GM21381 (cell line): ENCODE results near the gene FOSL2.

Source experiments
- ATAC-seq: cut with Tn5 transposase; IDR thresholded peaks from one replicate; pipeline ENCODE4 v1.9.1; 2021; ENCODE audit warnings: mild to moderate bottlenecking, moderate library complexity; ENCODE audit not compliant: unreplicated experiment

FOSL2 gene

DNA sequence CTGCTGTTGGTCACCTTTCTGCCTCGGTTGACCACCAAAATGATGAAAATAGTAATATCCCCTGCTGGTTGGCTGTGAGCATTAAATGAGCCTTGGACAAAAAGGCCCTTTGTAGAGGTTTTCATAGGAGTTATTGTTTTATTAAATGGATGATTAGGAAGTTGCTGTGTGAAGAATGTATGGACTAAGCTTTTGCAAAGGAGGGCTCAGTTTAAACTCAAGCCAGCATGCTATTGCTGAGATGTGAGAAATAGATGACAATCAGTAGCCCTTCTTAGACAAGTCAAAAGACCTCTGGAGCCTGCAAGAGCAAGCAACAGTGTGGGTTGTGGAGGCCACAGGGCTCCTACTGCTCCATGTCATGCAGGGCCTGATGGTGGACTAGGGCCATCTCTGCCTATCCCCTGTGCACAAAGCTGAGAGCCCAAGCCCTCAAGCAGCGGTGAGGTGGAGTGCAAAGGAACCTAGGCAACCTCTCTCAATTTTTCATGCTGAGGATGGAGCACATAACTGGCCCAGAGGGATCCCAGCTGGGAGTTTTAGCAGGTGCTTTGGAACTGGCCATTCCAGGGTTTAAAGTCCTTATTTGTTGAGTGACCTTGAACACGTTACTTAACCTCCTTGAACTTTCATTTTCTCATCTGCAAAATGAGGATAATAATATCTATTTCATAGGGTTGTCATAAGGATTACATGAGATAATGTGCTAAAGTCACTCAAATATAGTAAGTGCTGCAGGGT is 37.1 kb downstream of the FOSL2 start:
- ATAC-seq = no peak

DNA sequence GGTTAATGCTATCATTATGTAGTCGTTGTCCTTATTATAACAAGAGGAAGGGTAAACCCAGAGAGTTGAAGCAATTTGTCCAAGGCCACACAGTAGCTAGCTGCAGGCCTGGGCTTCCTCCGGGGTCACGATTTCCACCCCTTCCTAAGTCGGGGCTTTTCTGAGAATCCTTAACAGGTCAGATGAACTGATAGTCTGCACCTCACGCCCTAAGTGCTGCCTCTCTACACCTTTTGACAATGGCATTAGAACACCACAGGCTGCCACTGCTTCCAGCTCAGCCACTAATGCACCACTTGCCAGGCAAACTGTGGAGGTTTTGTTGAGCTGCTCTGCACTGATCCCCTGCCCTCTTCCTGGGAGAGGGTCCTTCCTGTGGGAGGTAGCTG is 37.7 kb downstream of the FOSL2 start:
- ATAC-seq = no peak

DNA sequence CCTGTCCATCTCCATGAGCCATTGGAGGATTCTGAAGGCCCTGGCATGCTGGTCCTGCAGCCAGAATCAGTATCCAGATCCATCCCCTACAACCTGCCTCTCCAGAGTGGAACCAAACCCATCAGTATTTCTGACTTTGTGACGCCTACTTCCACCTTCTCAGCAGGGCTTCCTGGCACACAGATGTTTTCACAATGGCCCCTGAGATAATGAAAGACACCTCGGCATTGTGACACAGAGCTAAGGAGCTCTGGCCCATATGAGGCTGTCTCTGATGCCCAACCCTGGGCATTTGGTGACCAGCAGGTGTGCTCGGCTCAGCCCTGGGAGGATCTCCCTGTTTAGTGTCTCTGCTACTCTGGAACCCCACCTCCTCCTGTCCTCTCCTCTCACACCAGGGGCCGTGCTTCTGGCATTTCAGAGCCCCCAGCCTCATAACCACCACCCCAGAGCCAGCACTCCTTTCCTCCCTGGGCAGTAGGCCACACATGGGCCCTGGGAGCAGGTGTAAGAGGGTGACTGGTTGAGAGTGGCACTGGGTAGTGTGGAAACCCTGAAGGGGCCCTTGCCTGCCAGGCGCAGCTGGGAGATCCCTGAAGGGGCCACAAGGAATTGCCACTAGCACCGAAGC is 38.2 kb downstream of the FOSL2 start:
- no peak for ATAC-seq

DNA sequence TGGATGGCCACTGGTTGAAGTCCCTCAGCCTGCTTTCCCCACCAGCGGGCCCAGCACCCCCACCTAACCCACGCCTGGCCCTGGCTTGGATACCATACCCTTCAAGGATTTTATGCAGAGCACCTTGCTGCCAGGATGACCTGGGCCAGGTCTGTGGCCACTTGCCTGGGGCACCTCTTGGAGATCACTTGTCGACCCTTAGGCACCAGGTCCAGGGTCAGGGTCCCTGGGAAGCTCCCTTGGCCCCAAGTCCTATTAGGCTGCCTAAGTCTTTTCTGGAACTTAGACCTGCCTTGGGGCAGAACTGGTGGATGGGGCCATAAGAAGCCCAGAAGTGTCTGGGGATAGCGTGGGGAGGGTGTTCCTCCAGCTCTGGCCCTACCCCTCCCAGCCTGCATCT is 39.1 kb downstream of the FOSL2 start:
- ATAC-seq = no peak

DNA sequence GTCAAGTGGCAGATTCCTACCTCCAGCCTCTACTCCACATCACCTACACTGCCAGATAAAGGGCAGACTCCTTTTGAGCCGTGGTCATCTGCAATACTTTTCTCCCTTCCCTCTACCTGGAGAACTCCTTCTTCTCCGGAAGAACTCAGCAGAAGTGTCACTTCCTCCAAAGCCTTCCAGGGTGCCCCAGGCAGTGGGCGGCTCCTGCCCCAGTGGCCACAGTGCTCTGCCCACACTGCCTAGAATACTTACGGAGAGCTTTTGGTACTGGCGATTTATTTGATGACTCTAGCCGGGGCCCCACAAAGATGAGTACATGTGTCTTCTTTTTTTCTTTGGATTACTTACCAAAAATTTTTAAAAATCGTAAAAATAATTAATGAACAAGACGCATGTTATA is 39.7 kb downstream of the FOSL2 start:
- ATAC-seq = no peak

DNA sequence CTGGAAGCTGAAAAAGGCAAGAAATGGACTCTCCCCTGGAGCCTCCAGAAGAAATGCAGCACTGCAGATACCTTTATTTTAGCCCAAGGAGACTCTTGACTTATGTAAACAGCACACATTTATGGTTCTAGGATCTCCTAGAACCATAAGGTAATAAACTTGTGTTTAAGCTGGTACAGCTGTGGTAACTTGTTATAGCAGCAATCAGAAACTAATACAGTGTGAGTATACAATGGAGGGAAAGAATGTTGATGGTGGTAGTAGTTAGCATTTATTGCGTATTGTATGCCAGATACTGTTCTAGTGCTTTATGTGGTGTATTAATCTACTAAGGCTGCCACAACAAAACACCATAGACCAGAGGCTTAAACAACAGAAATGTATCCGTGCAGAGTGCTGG is 40.6 kb downstream of the FOSL2 start:
- no peak for ATAC-seq

DNA sequence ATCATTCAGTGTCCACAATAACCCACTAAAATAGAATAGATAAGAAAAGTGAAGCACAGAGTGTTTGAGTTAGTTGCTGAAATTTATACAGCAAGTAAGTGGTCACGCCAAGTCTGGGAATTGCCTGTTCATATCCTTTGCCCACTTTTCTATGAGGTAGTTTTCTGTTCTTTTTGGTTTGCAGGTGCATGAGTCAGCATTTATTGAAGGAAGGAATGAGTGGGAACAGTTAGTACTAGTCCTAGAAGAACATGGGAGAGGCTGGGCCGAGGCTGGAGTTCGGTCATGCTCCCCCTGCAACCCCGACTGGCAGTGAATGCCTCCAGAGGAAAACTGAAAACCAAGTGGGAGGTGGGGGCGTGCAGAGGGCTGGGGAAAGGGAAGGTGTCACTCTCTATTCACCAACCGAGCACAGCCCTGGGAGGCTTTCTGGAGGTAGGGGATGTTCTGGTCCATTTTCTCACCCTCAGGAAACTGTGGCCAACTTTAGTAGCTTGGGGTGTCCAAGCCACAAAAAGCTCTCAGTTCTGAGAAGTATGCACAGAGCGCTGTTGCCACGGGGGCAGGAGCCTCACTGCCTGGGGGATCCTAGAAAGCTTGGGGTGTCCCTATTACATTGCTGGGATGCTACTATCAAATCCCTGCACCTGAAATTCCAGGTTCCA is 41.4 kb downstream of the FOSL2 start:
- ATAC-seq = no peak

DNA sequence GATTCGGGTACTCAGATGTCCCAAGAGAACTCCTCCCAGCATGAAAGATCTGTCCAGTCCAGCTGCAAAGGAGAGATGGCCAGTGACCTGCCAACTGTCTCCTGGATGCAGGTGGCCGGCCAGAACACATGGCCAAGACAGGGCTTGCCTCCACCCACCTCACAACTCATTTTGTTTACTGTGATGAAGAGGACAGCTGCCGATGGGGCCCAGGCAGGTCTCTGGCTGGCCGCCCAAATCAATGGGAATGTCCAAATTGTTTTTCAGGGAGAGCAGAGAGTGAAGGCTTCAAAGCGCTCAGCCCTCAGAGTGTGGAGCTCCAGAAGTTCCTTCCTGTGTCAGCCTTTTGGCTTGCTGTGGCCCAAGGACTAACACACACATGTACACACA is 41.9 kb downstream of the FOSL2 start:
- no peak for ATAC-seq

DNA sequence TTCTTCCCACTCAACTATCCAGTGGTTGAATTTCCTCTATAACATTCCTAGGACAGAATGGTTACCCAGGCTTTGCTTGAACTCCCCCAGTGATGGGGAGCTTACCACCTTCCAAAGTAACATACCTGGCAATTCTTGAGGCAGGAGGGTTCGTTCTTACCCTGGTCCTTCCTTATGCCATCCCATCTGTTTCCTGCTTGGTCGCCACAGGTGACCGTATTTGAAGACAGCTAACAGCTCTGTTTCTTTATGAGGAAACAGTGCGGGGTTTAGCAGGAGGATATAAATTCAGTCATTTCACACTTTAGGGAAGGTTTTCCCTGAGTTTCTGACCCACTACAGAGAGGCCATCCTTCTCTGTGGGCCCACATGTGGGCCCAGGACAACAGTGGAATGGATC is 42.6 kb downstream of the FOSL2 start:
- ATAC-seq = no peak

DNA sequence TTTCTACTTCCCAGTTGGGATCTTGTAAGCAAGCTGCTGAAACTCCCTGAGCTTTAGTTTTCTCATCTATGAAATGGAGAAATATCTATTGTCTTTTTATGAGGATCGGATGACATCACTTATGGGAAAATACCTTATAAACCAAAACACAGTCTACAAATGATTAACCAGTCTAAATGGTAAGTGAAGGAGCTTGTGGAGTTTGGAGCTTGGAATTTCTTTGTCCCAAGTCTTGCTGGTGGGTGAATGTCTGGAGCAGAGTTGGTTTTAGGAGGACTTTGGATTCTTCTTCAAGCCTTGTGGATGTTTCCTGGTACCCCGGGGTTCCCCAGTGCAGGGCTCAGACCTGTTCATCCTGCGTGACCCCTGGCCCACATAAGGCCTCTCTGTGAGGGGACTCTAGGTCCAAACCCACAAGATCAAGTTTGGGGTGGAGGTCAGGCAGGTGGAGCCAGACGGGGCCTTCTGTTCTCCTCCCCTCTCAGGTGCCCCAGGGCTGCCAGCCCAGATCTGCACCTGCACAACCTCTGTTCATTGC is 43.2 kb downstream of the FOSL2 start:
- ATAC-seq = no peak

DNA sequence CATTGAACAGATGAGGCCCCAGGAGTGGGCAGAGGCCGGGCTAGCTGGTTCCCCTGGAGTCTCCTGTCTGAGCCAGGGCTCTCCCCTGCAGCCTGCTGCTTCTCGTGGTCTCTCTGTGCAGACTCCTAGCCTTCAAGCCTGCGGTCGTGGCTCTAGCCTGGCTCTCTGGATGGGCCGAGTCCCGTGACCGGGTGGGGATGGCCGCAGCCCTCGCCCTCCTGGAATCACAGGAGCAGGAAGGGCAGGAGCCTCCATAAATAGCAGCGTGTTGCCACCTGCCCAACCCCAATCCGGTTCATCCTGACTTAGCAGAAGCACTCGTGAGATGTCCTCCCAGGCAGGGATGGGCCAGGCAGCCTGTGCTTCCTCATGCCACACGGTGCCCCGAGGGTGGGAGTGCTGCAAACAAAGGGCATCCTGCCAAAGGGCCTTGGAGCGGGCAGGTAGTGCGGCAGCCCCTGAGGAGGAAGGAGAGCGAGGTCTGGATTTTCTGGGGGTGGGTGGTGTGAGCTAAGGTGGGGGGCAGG is 43.9 kb downstream of the FOSL2 start:
- ATAC-seq = no peak

DNA sequence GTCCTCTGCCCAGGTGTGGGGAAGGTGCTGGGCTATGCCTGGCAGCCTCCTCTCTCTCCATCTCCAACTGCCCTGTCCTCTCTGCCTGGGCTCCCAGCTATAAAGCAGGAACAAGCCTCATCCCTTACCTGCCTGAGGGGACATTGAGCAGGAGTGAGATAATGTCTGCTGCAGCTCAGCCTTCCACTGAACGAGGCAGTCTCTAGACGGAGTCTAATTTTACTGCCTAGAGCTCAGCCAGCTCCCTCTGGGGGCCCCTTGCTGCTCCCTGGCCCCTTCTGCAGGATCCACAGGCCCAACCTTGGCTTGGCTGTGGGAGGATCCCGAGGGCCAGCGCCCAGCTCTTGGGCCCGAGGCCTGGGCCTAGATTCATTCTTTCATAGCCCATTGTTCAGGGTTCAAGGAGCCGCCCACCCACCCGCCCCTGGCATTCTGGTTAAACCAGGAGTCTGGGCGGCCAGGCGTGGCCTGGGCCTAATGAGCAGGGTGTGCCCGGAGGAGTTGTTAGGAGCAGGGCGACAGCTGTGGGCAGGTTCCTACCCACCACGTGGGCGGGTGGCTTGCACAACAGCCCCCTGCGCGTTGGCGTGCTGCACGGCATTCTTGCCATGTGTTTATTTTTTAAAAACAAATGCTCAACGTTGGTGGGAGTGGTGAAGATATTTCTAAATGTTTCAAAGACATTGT is 44.6 kb downstream of the FOSL2 start:
- ATAC-seq = no peak

DNA sequence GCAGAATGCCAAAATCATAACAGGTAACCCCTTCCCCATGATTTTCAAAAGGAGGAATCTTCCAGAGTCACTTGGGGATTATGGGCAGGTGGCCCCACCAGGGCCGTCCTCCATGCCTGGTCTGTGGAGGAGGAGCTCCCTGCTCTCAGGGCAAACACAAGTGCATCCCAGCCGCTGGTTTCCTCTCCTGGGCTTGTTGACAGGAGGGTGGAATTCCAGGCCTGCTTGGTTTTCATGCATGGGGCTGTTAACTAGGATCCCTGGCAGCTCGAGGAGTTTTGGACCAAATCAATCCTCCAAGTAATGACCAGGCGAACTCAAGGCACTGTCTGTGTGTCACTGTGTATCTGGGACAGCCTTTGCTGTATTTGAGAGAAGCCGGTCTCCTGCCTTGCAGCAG is 45.3 kb downstream of the FOSL2 start:
- no peak for ATAC-seq

DNA sequence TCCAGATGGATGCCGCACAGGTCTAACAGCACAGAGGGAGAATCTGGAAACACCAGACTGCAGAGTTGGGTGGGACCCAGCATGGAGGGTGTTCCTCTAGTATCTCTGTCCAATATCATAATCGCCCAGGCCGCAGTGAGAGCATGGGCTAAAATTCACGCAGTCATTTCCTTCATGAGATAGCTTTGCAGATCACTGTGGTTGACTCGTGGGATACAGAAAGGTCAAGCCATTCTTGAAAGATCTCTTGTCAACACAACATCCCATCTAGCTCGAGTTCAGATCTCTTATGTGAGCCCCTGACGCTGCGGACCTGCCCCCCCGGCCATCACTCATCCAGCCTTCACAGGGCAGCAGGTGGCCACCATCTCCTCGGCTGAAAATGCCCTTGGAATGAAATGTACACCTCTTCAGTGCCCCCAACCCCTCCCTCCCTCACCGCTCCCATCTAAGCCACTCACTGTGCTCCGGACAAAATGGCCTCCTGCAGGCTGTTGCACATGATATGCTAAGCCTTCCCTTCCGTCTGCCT is 45.9 kb downstream of the FOSL2 start:
- no peak for ATAC-seq

DNA sequence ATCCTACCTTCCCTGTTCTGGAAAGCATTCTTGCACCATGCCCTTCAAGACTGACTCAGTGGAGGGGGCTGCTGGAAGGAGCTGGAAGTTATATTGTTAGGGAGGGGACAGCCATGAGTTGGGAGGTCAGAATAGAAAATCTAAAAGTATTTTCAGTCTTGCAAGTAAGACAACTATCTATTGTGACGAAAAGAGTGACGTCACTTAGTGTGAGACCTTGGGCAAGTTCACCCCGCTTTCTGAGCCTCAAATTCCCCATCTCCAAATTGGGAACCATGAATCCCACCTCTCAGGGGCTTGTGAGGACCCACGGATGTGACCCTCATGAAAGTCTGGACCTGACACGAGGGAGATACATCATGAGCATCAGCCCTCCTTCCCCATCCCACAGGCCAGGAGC is 46.5 kb downstream of the FOSL2 start:
- ATAC-seq = no peak

DNA sequence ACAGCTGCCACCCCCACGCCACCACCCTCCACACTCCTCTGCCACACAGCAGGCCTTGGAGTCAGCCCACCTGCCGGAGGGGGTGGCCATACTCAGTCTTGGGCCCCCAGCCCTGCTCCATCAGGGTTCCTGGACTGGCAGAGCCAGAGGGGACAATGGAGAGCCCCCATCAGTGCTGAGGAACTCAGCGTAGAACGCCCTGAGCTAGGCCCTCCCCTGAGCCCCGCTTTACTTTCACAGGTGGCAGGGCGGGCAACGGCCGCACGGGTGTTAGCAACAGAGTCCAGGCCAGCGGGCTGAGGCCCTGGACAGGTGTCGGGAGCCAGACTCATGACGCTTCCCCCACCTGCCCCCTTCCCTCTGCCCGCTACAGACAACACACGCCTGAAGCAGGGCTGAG is 47.1 kb downstream of the FOSL2 start:
- no peak for ATAC-seq

DNA sequence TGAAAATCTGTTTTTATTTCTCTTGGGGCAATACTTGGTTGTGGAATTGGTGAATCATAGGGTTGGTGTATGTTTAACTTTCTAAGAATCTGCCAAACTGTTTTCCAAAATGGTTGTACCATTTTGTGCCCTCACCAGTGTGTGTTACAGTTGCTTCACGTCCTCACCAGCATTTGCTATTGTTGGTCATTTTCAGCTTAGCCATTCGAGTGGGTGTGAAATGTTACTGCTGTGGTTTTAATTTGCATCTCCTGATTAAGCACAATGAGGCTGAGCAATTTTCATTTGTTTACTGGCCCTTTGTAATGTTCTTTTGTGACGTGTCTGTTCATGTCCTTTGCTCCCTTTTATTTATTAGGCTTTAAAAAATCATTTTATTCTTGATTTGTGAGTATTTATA is 49.7 kb downstream of the FOSL2 start:
- ATAC-seq = no peak

DNA sequence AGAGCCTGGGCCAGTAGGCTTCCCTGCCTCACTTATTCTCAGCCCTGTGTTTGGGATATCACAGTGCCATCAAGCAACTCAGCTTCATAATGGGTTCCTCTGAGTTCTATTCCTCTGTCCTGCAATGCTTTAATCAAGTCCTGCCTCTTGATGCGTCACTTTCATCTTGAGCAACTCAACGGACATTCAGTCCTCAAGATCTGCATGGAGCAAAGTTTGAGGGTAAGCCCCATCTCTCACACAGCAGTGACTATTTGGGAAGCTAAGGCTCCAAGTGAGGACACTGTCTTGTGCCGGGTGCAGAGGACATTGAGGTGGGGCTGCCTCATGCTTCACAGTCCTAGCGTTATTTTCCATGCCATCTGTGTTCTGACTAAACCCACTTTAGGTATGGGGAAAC is 52.3 kb downstream of the FOSL2 start:
- ATAC-seq = no peak

DNA sequence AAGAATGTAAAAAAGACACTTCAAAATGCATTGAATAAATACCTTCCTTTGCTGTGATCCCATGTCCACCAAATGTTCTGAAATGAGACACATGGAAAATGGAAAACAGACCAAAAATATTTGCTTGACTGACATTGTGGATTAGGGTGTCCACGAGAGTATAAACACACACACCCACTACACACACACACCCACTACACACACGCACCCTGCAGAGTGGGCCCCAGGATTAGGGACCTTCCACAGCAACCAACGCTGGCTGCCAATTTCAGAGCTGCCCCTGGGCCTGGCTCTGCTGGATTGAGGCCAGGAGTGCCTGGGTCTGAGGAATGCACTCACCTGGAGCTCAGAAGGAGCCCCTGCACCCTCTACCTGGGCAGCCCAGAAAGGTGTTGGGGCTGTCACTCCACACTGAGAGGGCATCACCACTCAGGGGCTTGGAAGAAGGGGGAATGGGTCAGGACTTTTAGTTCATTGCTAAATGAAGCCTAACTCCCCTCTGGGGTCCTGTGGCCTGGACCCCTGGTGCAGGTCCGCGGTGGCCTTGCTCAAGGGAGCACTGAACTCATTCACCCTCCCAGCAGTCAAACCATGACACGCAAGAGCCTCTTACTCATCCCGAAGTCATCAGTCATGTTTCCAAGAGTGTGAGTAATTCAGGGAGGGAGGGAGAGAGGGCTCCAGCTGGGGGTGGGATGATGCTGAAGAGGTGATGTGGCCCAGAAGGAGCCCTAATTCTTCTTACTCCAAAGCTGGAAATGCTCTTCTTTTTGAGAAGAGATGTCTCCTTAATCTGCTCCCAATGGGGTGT is 53.0 kb downstream of the FOSL2 start:
- no peak for ATAC-seq

DNA sequence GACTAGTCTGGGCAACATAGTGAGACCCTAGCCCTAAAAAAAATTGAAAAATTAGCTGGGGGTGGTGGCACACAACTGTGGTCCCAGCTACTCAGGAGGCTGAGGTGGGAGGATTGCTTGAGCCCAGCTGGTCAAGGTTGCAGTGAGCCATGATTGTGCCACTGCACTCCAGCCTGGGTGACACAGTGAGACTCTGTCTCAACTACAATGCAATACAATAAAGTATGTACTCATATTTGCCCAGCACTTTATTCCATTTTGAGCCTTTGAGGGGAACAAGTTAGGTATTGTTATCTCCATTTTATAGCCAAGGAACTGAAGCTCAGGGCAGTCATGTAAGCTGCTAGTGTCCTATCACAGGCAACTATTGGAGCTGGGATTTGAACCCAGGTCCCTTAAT is 53.9 kb downstream of the FOSL2 start:
- ATAC-seq = no peak
